NCI-H2196 (cell line): ENCODE data around the gene PTPN22.

Source experiments
- DNase-seq: peaks from one replicate; lab custom pipeline; 2025; ENCODE audit not compliant: unreplicated experiment; lab: John Stamatoyannopoulos, UW

The PTPN22 gene

GRCh38 chr1:113804421-113805255, 66.9 kb downstream of the PTPN22 start:
- DNase-seq, result no peak

GRCh38 chr1:113802367-113803007, 69.0 kb downstream of the PTPN22 start:
- no peak for DNase-seq

GRCh38 chr1:113800487-113800886, 71.0 kb downstream of the PTPN22 start:
- no peak for DNase-seq

- DNase-seq, result no peak
Observed at GRCh38 chr1:113797472-113797871, 74.0 kb downstream of the PTPN22 start.

- DNase-seq, result no peak
Observed at GRCh38 chr1:113793878-113794834, 77.4 kb downstream of the PTPN22 start.

- DNase-seq, result no peak
Observed at GRCh38 chr1:113792986-113793385, 78.5 kb downstream of the PTPN22 start.

GRCh38 chr1:113792471-113792870, 79.0 kb downstream of the PTPN22 start:
- no peak for DNase-seq

GRCh38 chr1:113788802-113789201, 82.7 kb downstream of the PTPN22 start:
- no peak for DNase-seq

- no peak for DNase-seq
Observed at GRCh38 chr1:113787663-113788062, 83.8 kb downstream of the PTPN22 start.

GRCh38 chr1:113786069-113786468, 85.4 kb downstream of the PTPN22 start:
- no peak for DNase-seq

- no peak for DNase-seq
Observed at GRCh38 chr1:113784104-113784779, 87.3 kb downstream of the PTPN22 start.

- no peak for DNase-seq
Observed at GRCh38 chr1:113783254-113784103, 88.0 kb downstream of the PTPN22 start.

GRCh38 chr1:113782406-113782805, 89.1 kb downstream of the PTPN22 start:
- no peak for DNase-seq

- no peak for DNase-seq
Observed at GRCh38 chr1:113780374-113781146, 91.0 kb downstream of the PTPN22 start.

- no peak for DNase-seq
Observed at GRCh38 chr1:113779542-113779941, 92.0 kb downstream of the PTPN22 start.

GRCh38 chr1:113777561-113777960, 94.0 kb downstream of the PTPN22 start:
- no peak for DNase-seq

GRCh38 chr1:113770031-113770430, 101.5 kb downstream of the PTPN22 start:
- DNase-seq, result no peak

GRCh38 chr1:113769601-113769970, 101.9 kb downstream of the PTPN22 start:
- DNase-seq, result no peak

- DNase-seq, result no peak
Observed at GRCh38 chr1:113768916-113769600, 102.5 kb downstream of the PTPN22 start.
